Stimulated activated CD4-positive, alpha-beta T cell treated with anti-CD3 and anti-CD28 coated beads, Interleukin-4, amount 100 ng/mL, for 48 hours (primary cell): ENCODE measurements around the gene SETX.

Experiments
- DNase-seq, 2 donors: peaks; one replicate each; pipeline ENCODE4 v3.0.0-alpha.2; 2020; ENCODE audit warnings: low read depth in 2 of 2

The SETX gene

GRCh38 chr9:132283165-132283564, 71.6 kb downstream of the SETX start:
- DNase-seq = no peak

- no peak for DNase-seq
These were observed 79.9 kb downstream of the SETX start for GRCh38 chr9:132274861-132275260.

GRCh38 chr9:132269704-132270516, 84.9 kb downstream of the SETX start:
- DNase-seq = peak in 1 of 2 donors; percentile 22

- DNase-seq = peak; percentile 52 to 71
These were observed 85.9 kb downstream of the SETX start for GRCh38 chr9:132268725-132269352.

GRCh38 chr9:132267660-132268059, 87.1 kb downstream of the SETX start:
- no peak for DNase-seq

GRCh38 chr9:132266017-132266416, 88.8 kb downstream of the SETX start:
- no peak for DNase-seq

GRCh38 chr9:132260846-132261245, 93.9 kb downstream of the SETX start:
- DNase-seq = no peak

- DNase-seq = no peak
These were observed 104.2 kb downstream of the SETX start for GRCh38 chr9:132250324-132251262.

- no peak for DNase-seq
These were observed 105.1 kb downstream of the SETX start for GRCh38 chr9:132249690-132250089.

- no peak for DNase-seq
These were observed 105.7 kb downstream of the SETX start for GRCh38 chr9:132249123-132249522.

- DNase-seq = no peak
These were observed 106.8 kb downstream of the SETX start for GRCh38 chr9:132247942-132248341.

- DNase-seq = no peak
These were observed 109.3 kb downstream of the SETX start for GRCh38 chr9:132245465-132245864.

GRCh38 chr9:132244582-132245455, 110.0 kb downstream of the SETX start:
- no peak for DNase-seq

GRCh38 chr9:132243156-132244074, 111.4 kb downstream of the SETX start:
- DNase-seq = no peak

- DNase-seq = no peak
These were observed 112.1 kb downstream of the SETX start for GRCh38 chr9:132242621-132243155.

- no peak for DNase-seq
These were observed 112.8 kb downstream of the SETX start for GRCh38 chr9:132241840-132242620.

GRCh38 chr9:132241483-132241839, 113.3 kb downstream of the SETX start:
- DNase-seq = no peak

GRCh38 chr9:132240841-132241482, 113.8 kb downstream of the SETX start:
- peak; percentile 97 to 99 for DNase-seq
